HL-60/S4 treated with phorbol 12-myristate 13-acetate at 8.2 ng/mL for 4 days and 3 days (cell line): ENCODE measurements around the gene PRPF31.
"Not testable (repeated sequence)": the region's sequence is repeated elsewhere in the genome, so short reads cannot be mapped to it uniquely, and the experiment has no call there.

Experiments
- in situ Hi-C: fragments of 300-500 bp; cut with MboI; formaldehyde crosslinking; loops from 2 replicates; pipeline ENCODE4 v1.15.0; 2022; ENCODE audit warnings: low sequenced_read_pairs

PRPF31 gene, protein sequence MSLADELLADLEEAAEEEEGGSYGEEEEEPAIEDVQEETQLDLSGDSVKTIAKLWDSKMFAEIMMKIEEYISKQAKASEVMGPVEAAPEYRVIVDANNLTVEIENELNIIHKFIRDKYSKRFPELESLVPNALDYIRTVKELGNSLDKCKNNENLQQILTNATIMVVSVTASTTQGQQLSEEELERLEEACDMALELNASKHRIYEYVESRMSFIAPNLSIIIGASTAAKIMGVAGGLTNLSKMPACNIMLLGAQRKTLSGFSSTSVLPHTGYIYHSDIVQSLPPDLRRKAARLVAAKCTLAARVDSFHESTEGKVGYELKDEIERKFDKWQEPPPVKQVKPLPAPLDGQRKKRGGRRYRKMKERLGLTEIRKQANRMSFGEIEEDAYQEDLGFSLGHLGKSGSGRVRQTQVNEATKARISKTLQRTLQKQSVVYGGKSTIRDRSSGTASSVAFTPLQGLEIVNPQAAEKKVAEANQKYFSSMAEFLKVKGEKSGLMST

DNA sequence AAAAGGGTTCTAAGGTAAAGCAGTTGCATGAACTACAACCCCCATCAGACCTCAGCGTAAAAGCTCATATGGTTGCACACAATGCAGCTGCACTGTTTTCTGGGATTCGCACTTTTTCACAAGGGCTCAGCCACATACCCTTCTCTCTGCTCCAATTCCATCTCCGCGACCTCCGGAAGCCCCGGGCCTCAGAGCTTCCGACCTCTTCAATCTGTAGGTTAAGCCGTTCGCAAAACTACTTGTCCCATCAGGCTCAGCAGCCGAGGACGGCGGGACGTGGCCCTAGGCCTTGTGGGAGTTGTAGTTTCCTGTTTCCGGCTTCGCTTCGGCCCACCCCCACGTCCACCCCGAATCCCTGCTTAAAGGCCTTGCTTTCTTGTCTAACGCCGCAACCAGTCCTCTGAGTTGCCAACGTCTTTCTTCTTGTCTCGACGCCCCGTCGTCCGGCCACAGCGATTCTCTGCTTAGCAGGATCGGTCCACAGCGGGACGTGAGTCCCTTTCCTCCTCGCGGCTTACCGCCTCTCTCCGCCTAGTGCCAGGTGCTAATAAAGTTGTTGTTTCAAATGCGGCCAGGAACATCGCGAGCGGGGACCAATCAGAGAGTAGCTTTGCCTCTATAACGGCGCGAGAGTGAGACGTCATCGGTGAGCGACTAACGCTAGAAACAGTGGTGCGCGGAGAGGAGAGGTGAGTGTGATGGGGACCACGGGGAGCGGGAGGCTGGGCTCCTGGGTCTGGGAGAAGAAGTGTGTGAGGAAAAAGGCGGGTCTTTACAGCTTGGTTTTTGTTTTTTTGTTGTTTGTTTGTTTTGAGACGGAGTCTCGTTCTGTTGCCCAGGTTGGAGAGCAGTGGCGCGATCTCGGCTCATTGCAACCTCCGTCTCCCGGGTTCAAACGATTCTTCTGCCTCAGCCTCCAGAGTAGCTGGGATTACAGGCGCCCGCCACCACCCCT, at the start of gene PRPF31, which contains the start of gene TFPT:
Gene PRPF31 (plus strand): TSS at position 646 of the 955 bp plus-strand sequence. CDS start 2,525 bp downstream, outside the sequence.
Gene TFPT (minus strand): TSS at position 549 of the 955 bp plus-strand sequence. CDS start 388 bp downstream, at position 161.
- in situ Hi-C loops, result no loop called here

DNA sequence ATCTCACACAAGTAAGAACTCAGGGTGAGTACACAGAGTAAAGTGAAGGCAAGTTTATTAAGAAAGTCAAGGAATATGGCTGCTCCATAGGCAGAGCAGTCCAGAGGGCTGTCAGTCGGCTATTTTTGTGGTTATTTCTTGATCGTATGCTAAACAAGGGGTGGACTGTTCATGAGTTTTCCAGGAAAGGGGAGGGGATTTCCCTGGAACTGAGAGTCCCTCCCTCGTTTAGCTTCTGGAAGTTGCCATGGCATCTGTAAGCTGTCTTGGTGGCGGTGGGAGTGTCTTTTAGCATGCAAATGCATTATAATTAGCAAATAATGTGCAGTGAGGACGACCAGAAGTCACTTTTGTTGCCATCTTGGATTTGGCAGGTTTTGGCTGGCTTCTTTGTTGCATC, 46.1 kb upstream of the PRPF31 start:
- in situ Hi-C loops, result no loop called here

DNA sequence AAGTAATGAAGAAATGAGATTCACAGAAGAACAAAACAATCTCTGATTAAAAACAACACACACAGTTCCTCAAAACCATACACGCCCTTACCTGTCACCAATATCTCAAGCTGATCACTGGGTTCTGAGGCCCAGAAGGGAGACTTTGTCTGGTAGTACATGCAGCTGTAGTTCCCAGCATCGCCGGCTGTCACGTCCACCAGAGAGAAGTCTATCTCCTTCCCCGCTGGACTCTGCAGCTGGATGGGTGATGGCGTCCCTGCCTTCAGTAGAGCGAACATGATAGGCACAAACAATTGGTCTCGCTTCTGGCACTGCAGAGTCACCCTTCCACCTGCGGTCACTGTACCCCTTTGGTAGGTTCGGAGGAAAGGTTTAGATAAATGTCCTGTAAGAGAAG, 41.7 kb upstream of the PRPF31 start:
- in situ Hi-C loops, result no loop called here

DNA sequence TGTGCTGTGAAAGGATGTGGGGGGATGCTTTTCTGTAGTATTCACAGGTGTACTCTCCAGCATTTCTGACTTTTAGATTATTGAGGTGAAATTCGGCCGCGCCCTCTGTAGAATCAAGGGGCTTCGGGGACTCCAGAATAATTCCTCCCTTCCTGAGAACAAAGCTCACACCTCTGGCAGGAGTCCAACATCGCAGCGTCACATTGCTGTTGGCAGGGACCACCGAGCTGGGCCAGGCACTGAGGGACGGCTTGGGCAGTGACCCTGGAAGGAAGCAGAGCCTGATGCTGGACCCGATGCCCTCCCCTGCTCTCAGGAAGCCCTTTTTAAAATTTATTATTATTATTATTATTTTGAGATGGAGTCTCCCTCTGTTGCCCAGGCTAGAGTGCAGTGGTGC, 40.7 kb upstream of the PRPF31 start:
- in situ Hi-C loops, result no loop called here

DNA sequence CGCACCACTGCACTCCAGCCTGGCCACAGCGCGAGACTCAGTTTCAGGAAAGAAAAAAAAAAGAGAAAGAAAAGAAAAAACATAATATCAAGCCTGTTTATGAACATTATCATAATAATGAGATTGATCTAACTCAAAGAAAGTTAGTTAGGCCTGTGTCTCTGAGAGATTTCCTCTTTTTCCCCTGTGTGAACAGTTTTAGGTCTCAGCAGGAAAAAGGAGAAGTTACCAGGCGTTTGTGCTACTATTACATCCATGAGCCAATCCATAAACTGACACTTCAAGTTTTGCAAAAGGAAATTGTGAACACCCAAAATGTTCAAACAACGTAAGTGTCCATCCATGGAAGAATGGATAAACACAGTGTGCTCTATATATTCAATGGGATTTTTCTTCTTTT, 38.2 kb upstream of the PRPF31 start:
- in situ Hi-C loops, result no loop called here

DNA sequence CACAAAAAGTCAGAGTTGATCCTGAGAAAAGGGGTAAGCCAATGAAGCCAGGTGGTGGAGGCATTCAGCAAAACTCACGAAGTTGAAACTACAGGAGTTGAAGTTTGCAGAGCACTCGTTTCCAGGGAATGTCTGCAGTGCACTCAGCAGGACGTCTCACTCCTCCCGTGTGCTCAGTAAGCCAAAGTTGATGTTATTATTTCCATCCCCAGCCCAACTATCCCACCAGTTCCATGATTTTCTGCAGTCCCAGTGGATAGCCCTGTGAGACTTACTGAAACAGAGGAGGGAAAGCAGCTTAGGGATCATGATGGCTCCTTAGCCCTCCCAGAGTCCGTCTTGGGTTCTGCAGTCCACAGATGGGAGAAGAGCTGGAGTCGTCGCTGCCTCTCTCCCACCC, 34.5 kb upstream of the PRPF31 start, which contains the start of gene TARM1:
Gene TARM1 (minus strand): TSS at position 334 of the 400 bp plus-strand sequence. CDS start 25 bp downstream, at position 309.
- in situ Hi-C loops, result no loop called here

DNA sequence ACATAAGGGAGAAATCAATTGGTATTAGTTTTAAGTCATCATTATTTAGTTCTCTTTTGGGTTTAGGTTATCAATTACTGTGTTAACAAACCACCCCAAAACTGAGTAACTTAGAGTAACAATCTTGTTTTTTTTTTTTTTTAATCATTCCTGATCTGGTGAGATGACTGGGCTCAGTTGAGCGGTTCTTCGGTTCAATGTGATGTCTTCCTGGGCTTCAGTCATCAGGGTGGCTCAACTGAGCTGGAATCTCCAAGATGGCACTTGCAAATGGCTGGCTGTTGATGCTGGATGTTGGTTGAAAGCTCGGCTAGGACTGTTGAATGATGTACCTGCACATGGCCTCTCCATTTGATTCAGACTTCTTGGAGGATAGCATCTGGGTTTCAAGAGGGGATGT, 31.1 kb upstream of the PRPF31 start:
- in situ Hi-C loops, result no loop called here

DNA sequence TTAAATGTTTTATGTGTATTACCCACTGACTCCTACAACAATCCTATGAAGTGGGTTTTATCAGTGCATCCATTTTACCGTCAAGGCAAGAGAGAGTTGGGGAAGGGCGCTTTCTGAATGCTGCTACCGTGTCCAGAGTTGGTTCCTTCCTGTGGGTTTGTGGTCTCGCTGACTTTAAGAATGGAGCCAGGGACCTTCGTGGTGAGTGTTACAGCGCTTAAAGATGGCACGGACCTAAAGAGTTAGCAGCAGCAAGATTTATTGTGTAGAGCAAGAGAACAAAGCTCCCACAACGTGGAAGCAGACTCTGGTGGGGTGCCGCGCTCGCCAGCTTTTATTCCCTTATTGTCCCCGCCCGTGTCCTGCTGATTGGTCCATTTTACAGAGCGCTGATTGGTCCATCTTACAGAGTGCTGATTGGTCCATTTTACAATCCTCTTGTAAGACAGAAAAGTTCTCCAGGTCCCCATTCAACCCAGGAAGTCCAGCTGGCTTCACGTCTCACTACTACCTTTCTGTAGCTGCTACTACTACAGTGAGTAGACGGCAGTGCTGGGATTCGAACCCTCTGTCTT, 21.0 kb upstream of the PRPF31 start:
- in situ Hi-C loops, result no loop called here

DNA sequence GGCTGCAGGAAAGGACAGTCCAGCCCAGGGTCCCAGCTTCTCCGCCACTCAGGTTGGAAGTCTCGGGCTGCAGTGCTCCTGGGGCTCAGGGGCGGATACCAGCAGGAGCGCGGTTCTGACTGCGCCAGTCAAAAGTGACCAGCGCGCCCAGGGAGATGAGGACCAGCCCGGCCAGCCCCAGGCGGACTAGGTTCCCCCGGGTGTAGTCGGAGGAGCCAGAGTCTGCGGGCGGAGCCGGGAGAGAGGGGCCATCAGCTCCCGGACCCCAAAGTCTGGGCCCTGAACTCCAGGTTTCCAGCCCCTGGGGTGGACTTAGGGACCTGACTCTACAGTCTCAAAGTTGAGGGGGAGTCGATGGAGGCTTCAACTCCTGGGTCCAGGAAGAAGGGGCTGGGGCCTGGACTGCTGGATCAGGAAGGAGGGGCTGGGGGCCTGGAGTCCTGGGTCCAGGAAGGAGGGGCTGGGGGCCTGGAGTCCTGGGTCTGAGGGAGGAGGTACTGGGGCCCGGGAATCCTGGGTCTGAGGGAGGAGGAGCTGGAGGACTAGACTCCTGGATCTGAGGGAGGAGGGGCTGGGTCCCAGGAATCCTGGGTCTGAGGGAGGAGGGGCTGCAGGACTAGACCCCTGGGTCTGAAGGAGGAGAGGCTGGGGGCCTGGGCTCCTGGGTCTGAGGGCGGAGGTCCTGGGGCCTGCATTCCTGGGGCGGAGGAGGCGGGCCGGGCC, 20.3 kb upstream of the PRPF31 start:
- in situ Hi-C loops, result no loop called here

DNA sequence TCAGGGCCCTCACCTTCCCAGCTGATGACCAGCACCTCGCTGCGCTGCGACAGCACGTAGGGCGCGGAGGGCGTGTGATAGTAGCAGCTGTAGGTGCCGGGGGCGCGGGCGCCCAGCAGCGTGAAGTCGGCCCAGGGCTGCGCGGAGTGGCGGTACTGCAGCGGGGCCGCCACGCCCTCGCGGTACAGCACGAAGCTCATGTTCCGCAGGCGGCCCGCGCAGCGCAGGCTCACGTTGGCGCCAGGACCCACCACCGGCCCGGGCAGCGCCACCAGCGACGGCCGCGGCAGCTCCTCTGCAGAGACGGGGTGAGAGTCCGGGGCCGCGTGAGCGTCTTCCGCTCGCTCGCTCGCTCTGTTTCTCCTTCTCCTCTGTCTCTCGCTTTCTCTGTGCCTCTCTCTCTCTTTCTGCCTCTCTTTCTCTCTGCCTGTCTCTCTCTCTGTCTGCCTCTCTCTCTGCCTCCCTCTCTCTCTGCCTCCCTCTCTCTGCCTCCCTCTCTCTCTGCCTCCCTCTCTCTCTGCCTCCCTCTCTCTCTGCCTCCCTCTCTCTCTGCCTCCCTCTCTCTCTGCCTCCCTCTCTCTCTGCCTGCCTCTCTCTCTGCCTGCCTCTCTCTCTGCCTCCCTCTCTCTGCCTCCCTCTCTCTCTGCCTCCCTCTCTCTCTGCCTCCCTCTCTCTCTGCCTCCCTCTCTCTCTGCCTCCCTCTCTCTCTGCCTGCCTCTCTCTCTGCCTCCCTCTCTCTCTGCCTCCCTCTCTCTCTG, 19.5 kb upstream of the PRPF31 start:
- in situ Hi-C loops, result not testable (repeated sequence)

DNA sequence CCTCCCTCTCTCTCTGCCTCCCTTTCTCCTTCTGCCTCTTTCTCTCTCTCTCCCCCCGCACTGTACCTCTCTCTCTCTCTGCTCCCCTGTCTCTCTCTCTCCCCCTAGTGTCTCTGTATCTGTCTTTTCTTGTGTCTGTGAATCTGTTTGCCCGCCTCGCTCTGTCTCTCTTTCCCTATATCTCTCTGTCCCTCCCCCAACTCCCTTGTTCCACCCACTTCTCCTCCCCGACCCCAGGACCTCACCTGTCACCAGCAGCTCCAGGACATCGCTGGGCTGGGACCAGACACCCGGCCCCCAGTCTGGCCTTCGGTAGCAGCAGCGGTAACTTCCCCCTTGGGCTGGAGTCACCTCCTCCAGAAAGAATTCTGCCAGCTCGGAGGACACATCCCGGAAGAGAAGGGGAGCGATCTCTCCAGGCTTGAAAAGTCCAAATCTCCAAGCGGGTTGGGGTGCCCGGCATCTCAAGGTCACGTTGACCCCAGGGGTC, 18.9 kb upstream of the PRPF31 start:
- in situ Hi-C loops, result no loop called here

DNA sequence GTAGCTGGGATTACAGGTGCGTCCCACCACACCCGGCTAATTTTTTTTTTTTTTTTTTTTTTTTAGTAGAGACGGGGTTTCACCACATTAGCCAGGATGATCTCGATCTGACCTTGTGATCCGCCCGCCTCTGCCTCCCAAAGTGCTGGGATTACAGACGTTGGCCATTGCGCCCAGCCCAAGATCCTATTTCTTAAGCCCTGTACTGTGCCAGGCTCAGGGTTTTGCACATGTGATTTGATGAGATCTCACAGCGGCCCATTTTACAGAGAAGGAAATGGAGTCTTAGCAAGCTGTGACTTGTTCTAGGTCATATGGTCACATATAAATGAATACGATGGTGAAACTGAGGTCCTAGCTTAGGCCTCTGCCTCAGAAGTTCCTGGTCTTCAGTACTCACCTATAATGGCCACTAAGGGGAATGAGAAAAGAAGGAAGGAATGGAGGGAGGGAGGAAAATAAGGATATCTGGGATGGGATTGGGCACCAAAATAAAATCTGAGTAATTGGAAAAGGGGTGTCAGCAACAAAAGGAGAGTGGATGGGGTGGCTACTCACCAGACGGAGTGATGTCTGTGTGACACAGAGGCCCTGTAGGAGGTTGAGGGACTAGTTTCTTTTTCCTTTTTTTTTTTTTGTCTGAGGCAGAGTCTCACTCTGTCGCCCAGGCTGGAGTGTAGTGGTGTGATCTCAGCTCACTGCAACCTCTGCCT, 16.2 kb upstream of the PRPF31 start:
- in situ Hi-C loops, result no loop called here

DNA sequence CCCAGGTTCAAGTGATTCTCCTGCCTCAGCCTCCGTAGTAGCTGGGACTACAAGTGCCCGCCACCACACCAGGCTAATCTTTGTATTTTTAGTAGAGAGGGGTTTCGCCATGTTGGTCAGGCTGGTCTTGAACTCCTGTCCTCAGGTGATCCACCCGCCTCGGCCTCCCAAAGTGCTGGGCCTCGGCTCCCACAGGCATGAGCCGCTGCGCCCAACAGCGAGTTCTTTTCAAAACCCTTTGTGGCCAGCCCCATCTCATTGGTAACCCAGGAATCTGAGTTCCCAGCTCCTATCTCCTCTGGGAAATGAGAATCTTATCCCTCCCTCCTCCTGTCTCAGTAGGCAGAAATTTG, 15.7 kb upstream of the PRPF31 start:
- in situ Hi-C loops, result not testable (repeated sequence)

DNA sequence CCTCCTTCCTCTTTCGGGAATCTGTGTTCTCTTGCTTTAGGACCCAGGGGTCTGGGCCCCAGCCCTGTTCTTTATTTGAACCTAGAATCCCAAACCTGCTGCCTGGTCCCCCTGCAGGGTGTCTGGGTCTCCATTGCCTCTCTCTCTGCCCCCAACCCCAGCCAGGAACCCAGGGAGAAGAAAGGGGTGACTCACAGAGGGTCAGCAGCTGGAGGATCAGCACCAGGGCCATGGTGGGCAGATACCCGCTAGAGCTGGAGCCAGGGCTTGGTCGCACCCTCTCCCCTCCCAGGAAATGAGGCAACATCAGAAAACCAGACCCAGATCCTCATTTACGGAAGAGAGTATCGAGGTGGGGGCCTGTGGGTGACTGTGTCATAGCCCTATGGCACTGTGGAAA, 15.0 kb upstream of the PRPF31 start, which contains the start of gene OSCAR:
Gene OSCAR (minus strand): TSS at position 243 of the 400 bp plus-strand sequence. CDS start 11 bp downstream, at position 232.
- in situ Hi-C loops, result no loop called here

DNA sequence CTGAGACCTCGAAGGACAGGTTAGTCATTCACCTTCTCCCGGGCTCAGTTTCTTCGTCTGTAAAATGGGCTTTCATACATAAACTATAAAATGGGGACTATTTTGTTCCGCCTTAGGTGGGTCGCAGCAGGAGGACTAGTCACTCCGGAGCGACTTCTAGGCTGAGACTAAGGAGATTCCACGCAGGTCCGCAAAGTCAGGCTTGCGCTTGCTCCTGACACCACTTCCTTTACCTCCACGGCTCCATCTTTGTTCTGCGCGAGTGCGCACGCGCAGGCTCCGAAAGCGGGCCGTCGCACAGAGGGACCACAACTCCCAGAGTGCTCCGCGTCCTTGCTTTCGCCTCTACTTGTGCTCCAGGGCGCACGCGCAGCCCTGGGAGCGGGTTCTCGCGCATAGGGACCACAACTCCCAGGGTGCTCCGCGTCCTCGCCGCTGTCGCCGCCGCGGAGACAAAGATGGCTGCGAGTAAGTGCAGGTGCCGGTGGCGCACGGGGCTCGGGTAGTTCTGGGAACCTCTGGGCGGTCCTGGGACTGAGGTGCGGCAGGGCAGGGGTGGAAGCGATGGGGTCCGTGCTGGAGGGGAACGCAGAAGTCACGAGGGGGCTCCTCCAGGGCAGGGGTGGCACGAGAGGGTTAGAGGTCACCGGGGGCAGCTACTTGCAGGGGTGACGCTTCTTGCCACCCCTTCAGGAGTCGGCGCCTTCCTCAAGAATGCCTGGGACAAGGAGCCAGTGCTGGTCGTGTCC, 13.0 kb upstream of the PRPF31 start, which contains the start of gene NDUFA3:
Gene NDUFA3 (plus strand): TSS at position 435 of the 749 bp plus-strand sequence. CDS start 24 bp downstream, at position 459.
- in situ Hi-C loops, result no loop called here

DNA sequence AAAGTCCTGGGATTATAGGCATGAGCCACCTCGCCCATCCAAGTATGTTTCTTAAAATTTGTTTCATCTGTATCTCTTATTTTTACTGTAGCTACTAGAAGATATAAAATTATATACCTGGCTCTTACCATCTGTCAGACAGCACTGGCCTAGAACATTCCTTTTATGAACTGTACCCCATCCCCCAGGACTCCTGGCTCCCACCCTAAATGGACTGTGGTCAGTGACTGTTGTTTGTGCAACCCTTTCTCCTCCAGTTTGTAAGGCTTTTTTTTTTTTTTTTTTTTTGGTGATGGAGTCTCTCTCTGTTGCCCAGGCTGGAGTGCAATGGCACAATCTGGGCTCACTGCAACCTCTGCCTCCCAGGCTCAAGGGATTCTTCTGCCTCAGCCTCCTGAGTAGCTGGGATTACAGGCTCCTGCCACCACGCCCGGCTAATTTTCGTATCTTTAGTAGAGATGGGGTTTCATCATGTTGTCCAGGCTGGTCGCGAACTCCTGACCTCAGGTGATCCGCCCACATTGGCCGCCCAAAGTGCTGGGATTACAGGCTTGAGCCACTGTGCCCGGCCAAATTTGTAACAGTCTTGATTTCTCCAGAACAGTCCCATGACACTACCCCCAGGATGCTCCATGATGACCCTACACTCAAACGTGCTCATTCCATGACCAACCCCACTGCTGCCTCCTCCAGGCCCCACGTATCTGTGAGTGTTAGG, 10.4 kb upstream of the PRPF31 start:
- in situ Hi-C loops, result no loop called here

DNA sequence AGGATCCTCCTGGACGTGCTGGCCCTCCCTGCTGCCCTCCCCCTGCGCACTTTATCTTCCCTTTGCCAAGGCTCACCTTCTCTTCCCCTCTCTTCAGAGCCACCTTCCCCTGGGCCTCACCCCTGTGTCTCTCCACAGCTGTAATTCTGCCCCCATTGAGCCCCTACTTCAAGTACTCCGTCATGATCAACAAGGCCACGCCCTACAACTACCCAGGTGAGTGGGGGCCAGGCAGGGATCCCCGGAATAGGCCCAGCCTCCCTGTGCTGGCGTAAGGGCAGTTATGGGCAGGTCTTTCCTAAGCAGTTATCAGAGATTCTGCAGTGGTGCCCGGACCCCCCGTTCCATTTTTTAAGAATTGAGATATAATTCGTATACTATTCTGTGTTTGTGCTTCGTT, 9.8 kb upstream of the PRPF31 start:
- in situ Hi-C loops, result no loop called here
